Parathyroid adenoma (tissue), 2 donors: ENCODE data around the gene DOCK8.

Experiments used
- H2AFZ ChIP-seq: fragments of 300-600 bp; sonication (generic); one replicate; pipeline ENCODE4 v1.7.0; 2017; ENCODE audit warnings: antibody characterized with exemption, mild to moderate bottlenecking
- H3K27ac ChIP-seq: fragments of 300-600 bp; sonication (generic); one replicate; pipeline ENCODE4 v1.7.0; 2017
- H3K27me3 ChIP-seq: fragments of 300-600 bp; sonication (generic); one replicate; pipeline ENCODE4 v1.7.0; 2017; ENCODE audit warnings: low read length; ENCODE audit not compliant: control insufficient read depth, insufficient read depth
- H3K36me3 ChIP-seq: fragments of 300-600 bp; sonication (generic); one replicate; pipeline ENCODE4 v1.7.0; 2017; ENCODE audit warnings: low read length; ENCODE audit not compliant: control insufficient read depth, insufficient read depth
- H3K4me1 ChIP-seq: fragments of 300-600 bp; sonication (generic); one replicate; pipeline ENCODE4 v1.7.0; 2017; ENCODE audit warnings: control low read depth
- H3K4me2 ChIP-seq: fragments of 300-600 bp; sonication (generic); one replicate; pipeline ENCODE4 v1.7.0; 2017; ENCODE audit warnings: low read length
- H3K4me3 ChIP-seq: fragments of 300-600 bp; sonication (generic); one replicate; pipeline ENCODE4 v1.7.0; 2017; ENCODE audit warnings: low read depth, low read length
- H3K79me2 ChIP-seq: fragments of 300-600 bp; sonication (generic); one replicate; pipeline ENCODE4 v1.7.0; 2017; ENCODE audit warnings: control low read depth
- H3K9ac ChIP-seq: fragments of 300-600 bp; sonication (generic); one replicate; pipeline ENCODE4 v1.7.0; 2017; ENCODE audit warnings: mild to moderate bottlenecking
- H3K9me3 ChIP-seq: fragments of 300-600 bp; sonication (generic); one replicate; pipeline ENCODE4 v1.7.0; 2017; ENCODE audit warnings: low read length; ENCODE audit not compliant: control insufficient read depth
- CTCF ChIP-seq: fragments of 300-600 bp; sonication (generic); IDR thresholded peaks from one replicate; pipeline ENCODE4 v1.7.0; 2017; ENCODE audit warnings: antibody characterized with exemption, mild to moderate bottlenecking
- donor health status: primary hyperparathyroidism.

DOCK8 gene

GRCh38 chr9:278651-279050, 64.0 kb downstream of the DOCK8 start:
- Histone ChIP-seq H3K4me2 (no peak overlapping the region), H3K27ac (no peak overlapping the region), H3K27me3 (no peaks in the 10 kb centered on the region), H3K36me3 (no peaks in the 10 kb centered on the region), H2AFZ (no peak overlapping the region), H3K4me1 (no peaks in the 10 kb centered on the region), H3K9me3 (no peaks in the 10 kb centered on the region), H3K4me3 (no peak overlapping the region), H3K9ac (no peak overlapping the region), H3K79me2 (no peaks in the 10 kb centered on the region)
- TF ChIP-seq CTCF, result no peak

GRCh38 chr9:279674-280073, 65.0 kb downstream of the DOCK8 start:
- no peak for TF ChIP-seq CTCF
- Histone ChIP-seq H3K27me3 (no peaks in the 10 kb centered on the region), H3K4me1 (no peaks in the 10 kb centered on the region), H3K4me3 (no peak overlapping the region), H3K4me2 (no peak overlapping the region), H3K9me3 (no peaks in the 10 kb centered on the region), H3K79me2 (no peaks in the 10 kb centered on the region), H3K9ac (no peak overlapping the region), H2AFZ (no peak overlapping the region), H3K36me3 (no peaks in the 10 kb centered on the region), H3K27ac (no peak overlapping the region)

GRCh38 chr9:281741-282645, 67.3 kb downstream of the DOCK8 start:
- Histone ChIP-seq H3K4me3 (no peak overlapping the region), H3K27me3 (no peaks in the 10 kb centered on the region), H3K4me1 (no peaks in the 10 kb centered on the region), H2AFZ (no peak overlapping the region), H3K4me2 (no peak overlapping the region), H3K79me2 (no peaks in the 10 kb centered on the region), H3K9me3 (no peaks in the 10 kb centered on the region), H3K36me3 (no peaks in the 10 kb centered on the region), H3K9ac (no peak overlapping the region), H3K27ac (no peak overlapping the region)
- no peak for TF ChIP-seq CTCF

- TF ChIP-seq CTCF, result no peak
- Histone ChIP-seq H3K79me2 (no peaks in the 10 kb centered on the region), H2AFZ (no peak overlapping the region), H3K4me3 (no peak overlapping the region), H3K4me1 (no peaks in the 10 kb centered on the region), H3K27ac (no peak overlapping the region), H3K27me3 (no peaks in the 10 kb centered on the region), H3K9ac (no peak overlapping the region), H3K4me2 (no peak overlapping the region), H3K9me3 (no peaks in the 10 kb centered on the region), H3K36me3 (no peaks in the 10 kb centered on the region)
Measured at GRCh38 chr9:286071-286740, 71.5 kb downstream of the DOCK8 start.
